ENCODE measurements around the gene TELO2.
A peak's percentile ranks its signal among the peaks of the same experiment; 100 is the strongest.

DNA sequence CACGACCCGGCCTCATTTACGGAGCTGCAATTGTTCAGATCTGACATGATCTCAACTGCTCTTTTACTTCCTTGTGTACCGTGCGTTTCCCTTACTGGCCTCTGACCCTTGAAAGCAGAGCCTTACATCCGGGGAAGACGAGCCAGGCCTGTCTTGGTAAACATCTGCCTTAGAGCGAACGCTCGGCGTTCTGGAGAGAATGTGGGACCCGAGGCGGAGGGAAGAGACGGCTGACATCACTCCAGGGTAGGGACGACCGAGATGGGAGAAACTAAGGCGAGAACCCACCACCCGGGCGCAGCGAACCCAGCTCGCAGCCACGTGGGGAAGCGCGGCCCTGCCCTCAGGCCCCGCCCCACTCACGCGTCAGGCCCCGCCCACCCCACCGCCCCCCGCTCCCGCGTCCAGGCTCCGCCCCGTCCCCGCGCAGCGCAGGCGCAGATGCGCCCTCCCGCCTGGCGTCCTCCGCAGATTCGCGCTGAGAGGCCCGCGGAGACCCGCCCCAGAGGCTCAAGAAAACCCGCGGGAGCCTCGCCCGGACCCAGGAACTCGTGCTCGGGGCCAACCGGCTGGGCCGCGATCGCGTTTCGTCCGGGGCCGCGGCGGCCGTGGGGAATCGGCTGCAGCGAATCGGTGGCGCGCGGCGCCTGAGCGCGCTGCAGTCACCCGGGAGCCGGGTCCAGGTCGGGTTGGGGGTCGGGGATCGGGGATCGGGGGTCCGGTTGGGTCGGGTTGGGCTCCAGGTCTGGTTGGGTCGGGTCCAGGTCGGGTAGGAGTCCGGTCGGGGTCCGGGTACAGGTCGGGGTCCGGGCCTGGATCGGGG lies at the start of gene TELO2:
- TF ChIP-seq, protein P1, sequence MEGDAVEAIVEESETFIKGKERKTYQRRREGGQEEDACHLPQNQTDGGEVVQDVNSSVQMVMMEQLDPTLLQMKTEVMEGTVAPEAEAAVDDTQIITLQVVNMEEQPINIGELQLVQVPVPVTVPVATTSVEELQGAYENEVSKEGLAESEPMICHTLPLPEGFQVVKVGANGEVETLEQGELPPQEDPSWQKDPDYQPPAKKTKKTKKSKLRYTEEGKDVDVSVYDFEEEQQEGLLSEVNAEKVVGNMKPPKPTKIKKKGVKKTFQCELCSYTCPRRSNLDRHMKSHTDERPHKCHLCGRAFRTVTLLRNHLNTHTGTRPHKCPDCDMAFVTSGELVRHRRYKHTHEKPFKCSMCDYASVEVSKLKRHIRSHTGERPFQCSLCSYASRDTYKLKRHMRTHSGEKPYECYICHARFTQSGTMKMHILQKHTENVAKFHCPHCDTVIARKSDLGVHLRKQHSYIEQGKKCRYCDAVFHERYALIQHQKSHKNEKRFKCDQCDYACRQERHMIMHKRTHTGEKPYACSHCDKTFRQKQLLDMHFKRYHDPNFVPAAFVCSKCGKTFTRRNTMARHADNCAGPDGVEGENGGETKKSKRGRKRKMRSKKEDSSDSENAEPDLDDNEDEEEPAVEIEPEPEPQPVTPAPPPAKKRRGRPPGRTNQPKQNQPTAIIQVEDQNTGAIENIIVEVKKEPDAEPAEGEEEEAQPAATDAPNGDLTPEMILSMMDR (IDR thresholded peaks at IDR 0.05; ENCODE audit: low read depth, low read length, missing input control) = no peak
- TF ChIP-seq, protein P2, sequence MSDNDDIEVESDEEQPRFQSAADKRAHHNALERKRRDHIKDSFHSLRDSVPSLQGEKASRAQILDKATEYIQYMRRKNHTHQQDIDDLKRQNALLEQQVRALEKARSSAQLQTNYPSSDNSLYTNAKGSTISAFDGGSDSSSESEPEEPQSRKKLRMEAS (IDR thresholded peaks at IDR 0.05) = no peak
- TF ChIP-seq, protein P3, sequence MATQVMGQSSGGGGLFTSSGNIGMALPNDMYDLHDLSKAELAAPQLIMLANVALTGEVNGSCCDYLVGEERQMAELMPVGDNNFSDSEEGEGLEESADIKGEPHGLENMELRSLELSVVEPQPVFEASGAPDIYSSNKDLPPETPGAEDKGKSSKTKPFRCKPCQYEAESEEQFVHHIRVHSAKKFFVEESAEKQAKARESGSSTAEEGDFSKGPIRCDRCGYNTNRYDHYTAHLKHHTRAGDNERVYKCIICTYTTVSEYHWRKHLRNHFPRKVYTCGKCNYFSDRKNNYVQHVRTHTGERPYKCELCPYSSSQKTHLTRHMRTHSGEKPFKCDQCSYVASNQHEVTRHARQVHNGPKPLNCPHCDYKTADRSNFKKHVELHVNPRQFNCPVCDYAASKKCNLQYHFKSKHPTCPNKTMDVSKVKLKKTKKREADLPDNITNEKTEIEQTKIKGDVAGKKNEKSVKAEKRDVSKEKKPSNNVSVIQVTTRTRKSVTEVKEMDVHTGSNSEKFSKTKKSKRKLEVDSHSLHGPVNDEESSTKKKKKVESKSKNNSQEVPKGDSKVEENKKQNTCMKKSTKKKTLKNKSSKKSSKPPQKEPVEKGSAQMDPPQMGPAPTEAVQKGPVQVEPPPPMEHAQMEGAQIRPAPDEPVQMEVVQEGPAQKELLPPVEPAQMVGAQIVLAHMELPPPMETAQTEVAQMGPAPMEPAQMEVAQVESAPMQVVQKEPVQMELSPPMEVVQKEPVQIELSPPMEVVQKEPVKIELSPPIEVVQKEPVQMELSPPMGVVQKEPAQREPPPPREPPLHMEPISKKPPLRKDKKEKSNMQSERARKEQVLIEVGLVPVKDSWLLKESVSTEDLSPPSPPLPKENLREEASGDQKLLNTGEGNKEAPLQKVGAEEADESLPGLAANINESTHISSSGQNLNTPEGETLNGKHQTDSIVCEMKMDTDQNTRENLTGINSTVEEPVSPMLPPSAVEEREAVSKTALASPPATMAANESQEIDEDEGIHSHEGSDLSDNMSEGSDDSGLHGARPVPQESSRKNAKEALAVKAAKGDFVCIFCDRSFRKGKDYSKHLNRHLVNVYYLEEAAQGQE (IDR thresholded peaks at IDR 0.05) = no peak
- no peak for TF ChIP-seq YY1 (IDR thresholded peaks at IDR 0.05)
- TF ChIP-seq GABPA (IDR thresholded peaks at IDR 0.05 in 1 of 2, conservative IDR thresholded peaks at IDR 0.05 in 1 of 2) = no peak
- no peak for TF ChIP-seq JUND (IDR thresholded peaks at IDR 0.05)
- peak in 1 of 2 donors; percentile 30 for TF ChIP-seq RXRA (IDR thresholded peaks at IDR 0.05)
- peak; percentile 40 for TF ChIP-seq SP1 (IDR thresholded peaks at IDR 0.05)
- TF ChIP-seq RAD21 (IDR thresholded peaks at IDR 0.05) = no peak
- TF ChIP-seq TAF1 (conservative IDR thresholded peaks at IDR 0.05) = no peak
- no peak for TF ChIP-seq EGR1 (IDR thresholded peaks at IDR 0.05; ENCODE audit: low read depth in 2 of 2)
- TF ChIP-seq, protein P4, sequence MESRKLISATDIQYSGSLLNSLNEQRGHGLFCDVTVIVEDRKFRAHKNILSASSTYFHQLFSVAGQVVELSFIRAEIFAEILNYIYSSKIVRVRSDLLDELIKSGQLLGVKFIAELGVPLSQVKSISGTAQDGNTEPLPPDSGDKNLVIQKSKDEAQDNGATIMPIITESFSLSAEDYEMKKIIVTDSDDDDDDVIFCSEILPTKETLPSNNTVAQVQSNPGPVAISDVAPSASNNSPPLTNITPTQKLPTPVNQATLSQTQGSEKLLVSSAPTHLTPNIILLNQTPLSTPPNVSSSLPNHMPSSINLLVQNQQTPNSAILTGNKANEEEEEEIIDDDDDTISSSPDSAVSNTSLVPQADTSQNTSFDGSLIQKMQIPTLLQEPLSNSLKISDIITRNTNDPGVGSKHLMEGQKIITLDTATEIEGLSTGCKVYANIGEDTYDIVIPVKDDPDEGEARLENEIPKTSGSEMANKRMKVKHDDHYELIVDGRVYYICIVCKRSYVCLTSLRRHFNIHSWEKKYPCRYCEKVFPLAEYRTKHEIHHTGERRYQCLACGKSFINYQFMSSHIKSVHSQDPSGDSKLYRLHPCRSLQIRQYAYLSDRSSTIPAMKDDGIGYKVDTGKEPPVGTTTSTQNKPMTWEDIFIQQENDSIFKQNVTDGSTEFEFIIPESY (IDR thresholded peaks at IDR 0.05) = no peak
- TF ChIP-seq HNF4G (IDR thresholded peaks at IDR 0.05) = no peak
